GM12864 (cell line): Measurements from ENCODE around the gene TBRG4.

Experiments used
- DNase-seq: peaks from one replicate; pipeline ENCODE4 v3.0.0-alpha.2; 2011; ENCODE audit warnings: low read depth
- H3K4me3 ChIP-seq: 2 replicates; pipeline ENCODE4 v1.5.1; 2011; ENCODE audit warnings: mild to moderate bottlenecking, low read depth, low read length, control low read depth
- TF ChIP-seq, protein P1 (sequence below): IDR thresholded peaks from 2 replicates; pipeline ENCODE4 v1.5.1; 2011; ENCODE audit warnings: low read depth, mild to moderate bottlenecking, moderate library complexity, low read length, control low read depth, inconsistent platforms; ENCODE audit errors: missing control alignments

The TBRG4 gene

DNA sequence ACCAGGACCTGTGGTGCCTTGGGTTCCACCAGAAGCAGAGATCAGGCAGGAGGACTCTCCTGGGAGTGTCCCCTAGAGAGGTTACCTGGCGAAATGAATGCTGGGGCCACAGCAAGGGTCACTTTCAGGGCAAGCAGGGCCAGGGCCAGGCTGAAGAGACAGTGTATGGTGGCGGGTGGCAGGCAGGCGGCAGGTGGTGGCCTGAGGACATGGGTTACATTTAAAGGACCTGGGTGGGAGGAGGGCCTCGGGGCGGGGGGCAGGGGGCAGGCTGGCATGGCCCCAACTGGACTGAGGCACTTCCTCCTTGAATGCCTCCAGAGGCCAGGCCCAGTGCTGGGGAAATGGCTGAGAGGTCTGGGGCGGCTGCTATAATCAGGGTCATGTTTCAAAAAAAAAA lies 14.7 kb upstream of the TBRG4 start:
- TF ChIP-seq, protein P1, sequence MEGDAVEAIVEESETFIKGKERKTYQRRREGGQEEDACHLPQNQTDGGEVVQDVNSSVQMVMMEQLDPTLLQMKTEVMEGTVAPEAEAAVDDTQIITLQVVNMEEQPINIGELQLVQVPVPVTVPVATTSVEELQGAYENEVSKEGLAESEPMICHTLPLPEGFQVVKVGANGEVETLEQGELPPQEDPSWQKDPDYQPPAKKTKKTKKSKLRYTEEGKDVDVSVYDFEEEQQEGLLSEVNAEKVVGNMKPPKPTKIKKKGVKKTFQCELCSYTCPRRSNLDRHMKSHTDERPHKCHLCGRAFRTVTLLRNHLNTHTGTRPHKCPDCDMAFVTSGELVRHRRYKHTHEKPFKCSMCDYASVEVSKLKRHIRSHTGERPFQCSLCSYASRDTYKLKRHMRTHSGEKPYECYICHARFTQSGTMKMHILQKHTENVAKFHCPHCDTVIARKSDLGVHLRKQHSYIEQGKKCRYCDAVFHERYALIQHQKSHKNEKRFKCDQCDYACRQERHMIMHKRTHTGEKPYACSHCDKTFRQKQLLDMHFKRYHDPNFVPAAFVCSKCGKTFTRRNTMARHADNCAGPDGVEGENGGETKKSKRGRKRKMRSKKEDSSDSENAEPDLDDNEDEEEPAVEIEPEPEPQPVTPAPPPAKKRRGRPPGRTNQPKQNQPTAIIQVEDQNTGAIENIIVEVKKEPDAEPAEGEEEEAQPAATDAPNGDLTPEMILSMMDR = no peak
- DNase-seq = no peak

DNA sequence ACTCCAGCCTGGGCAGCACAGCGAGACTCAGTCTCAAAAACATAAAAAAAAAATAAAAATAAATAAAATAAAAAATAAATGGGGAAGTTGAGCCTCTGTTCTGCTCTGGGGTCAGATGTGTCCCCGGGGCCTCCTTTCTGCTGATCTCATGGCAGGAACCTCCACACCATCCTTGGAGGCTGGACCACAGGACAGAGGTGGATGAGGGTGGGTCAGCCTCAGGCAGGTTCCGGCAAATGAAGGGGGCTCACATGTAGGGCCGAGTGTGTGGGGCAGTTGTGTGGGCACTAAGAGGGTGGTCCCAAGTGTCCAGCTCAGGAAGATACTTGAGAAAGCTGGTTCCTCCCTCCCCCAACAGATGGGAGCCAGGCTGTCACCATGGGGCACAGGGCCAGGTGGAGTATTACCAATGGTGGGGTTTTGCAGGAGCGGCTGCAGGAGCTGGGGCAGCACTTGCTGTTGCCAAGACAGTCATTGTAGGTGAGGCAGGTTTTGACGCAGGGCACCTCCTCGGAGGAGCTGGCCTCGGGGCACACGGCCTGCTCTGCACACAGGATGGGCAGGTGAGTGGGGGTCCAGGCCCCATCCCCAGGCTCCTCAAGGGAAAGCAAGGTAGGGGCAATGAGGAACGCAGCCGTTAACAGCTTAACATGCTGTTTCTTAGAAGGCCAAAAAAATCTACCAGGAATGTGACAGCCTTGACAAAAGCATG lies 13.9 kb upstream of the TBRG4 start:
- TF ChIP-seq, protein P1 = no peak
- no peak overlapping the region for H3K4me3 ChIP-seq
- DNase-seq = no peak

More for the DNA sequence above, 14.7 kb upstream of the TBRG4 start:
- H3K4me3 ChIP-seq = no peak overlapping the region

DNA sequence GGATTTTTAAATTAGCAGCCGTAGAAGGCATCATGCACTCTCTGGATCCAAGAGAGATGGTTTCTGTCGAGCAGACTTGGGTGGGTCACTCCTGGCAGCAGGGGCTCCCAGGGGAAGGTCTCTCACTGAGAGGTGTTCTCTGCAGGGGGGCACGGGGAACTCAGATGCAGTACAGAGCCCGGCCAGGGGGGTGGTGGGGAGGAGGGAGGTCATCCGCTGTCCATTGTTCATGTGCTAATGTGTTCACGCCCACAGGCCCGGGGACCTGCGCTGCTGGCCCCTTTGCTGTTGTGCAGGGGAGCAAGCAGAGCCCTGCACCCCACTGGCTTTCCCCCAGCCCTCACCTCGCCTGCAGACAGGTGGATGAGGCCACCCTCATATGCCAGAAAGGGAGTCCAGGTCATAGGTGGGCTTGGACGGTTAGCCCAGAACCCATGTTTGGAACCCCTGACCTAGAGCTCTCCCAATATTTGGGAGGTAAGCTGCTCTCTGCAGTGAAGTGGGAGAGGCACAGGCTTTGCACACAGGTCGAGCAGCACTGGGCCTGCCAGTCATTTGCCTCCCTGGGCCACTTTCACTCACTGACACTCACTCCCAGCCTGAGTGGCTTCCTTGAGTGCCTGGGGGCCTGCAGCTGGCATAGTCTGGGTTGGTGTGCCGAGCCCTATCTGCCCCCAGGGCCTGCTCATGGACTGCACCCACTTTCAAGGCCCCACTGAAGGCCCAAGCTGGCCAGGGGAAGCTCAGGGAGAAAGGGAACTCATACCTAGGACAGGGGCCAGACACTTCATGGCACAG lies 12.6 kb upstream of the TBRG4 start:
- TF ChIP-seq, protein P1 = no peak
- no peak for DNase-seq
- H3K4me3 ChIP-seq = no peak overlapping the region

DNA sequence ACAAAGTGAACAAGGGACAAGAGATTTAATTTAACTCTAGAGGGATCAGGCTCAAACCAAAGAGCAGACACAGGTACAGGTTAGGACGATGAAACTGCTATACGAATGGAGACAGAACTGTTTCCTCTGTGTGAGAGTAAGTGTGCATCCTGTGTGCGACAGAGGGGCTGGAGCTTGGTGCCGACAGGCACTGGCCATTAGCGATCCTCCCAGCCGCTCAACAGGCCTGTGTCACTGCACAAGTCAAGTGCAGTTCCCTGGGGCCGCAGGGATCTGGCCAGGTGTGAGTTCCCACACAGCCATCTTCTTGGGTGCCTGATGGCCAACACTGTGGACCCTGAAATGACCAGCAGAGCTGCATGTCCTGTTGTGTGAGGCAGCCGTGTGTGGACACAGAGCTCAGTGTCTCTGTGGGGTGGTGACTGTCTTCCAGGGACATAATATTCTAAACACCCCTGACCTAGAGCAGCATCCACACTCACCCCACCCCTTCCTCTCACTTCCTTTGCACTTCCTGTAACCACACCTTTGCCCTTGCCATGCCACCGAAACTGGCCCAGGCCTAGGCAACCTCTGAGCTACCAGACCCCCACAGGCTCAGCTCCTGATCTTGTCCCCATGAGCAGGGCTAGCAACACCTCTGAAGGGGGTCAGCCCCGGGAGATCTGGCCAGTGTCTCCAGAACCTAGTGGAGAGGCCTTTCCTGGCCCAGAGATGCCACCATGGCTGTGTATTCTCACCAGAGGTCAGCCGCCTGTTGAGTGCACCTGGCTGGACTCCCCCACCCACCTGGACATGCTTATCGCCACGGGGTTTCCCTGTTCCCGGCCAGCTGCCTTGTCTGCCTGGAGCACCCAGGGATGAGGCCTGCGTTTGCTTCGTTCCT lies 11.7 kb upstream of the TBRG4 start:
- H3K4me3 ChIP-seq = no peak overlapping the region
- TF ChIP-seq, protein P1 = no peak
- no peak for DNase-seq

DNA sequence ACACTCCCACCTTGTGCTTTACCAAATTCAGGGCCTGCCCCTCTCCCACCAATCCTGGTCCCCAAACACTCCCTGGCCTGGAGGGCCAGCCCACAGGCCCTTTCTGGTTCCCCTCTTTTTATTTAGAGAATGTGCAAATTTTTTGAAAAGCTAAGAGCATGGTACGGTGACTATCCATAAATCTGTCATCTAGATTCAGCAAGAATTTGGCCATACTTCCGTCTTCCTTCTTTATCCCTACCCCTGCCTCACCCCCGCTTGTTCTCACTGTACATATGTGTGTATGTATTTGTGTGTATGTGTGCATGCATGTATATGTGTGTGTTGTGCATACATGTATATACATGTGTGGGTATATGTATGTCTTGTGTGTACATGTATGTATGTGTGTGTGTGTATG lies 8.1 kb upstream of the TBRG4 start:
- DNase-seq = no peak
- no peak overlapping the region for H3K4me3 ChIP-seq
- TF ChIP-seq, protein P1 = no peak

DNA sequence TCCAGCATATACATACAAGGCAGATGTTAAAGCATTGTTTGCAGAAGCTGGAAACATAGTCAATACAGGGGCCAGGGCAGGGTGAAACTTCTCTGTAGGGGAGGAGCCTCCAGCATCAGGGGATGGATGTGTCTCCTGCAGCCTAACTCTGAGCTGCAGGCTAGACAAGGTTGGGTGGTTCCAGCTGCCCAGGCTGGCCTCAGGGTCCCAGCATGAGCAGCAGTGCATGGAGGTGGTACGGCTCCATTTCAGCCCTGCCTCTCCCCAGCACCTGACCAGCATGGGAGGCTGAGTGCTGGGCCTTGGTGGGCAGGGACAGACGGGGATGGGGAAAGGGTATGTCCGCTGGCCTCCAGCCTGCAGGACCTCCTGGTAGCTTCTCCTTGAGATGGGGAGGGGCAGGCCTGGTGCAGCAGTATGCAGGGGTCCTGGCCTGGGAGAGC lies 7.4 kb upstream of the TBRG4 start:
- DNase-seq = no peak
- TF ChIP-seq, protein P1 = no peak
- H3K4me3 ChIP-seq = no peak overlapping the region
